ENCODE measurements around the gene TCEA2. TPM values are rescaled to one million over a fixed set of nuclear protein-coding genes. Genes with fewer than 3 reads are reported as not detected.

The TCEA2 gene
- total and polyA plus RNA-seq, 2 of the 13 experiments (the other 11 are each of a cell fraction or from before 2014, with no cell fraction given), result 28.1 to 33.7 TPM

DNA sequence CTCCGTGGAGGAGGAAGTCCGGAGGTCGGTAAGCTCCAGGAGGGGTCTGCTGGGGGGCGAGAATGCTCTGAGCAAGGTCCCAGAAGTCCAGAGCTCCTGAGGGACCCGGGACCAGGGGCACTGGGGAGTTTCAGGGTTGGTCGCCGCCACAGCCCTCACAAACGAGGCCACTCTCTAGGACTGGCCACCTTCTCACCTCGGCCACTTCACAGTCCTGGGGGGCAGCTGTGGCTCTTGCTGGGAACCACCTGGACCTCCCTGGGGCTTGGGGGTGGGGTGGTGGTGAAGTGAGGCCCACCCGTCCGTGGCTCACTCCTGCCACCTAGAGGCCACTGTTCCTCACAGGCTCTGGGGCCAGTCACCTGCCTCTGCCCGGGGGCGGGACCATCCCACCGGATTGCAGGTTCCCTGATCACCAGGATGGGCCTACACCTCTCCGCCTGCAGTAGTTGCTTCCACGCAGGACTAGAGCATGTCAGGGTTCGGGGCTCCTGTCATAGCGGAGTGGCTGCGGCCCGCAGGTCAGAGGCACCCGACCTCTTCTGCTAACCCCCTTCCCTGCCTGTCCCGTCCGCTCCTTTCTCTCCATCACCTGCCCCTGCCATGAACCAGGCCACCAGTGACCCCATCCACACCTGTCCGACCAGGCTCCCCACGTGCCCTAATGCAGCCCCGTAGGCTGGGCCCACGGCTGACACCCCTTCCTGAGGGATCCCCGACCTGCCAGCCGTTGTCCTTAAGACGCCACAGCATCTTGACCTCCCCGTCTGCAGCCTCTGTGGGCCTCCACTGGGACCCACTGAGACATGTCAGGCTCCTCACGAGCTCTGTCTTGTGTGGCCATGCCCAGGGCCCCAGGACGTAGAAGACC, 5.1 kb upstream of the TCEA2 start (continued):
- TF ChIP-seq, protein P1, sequence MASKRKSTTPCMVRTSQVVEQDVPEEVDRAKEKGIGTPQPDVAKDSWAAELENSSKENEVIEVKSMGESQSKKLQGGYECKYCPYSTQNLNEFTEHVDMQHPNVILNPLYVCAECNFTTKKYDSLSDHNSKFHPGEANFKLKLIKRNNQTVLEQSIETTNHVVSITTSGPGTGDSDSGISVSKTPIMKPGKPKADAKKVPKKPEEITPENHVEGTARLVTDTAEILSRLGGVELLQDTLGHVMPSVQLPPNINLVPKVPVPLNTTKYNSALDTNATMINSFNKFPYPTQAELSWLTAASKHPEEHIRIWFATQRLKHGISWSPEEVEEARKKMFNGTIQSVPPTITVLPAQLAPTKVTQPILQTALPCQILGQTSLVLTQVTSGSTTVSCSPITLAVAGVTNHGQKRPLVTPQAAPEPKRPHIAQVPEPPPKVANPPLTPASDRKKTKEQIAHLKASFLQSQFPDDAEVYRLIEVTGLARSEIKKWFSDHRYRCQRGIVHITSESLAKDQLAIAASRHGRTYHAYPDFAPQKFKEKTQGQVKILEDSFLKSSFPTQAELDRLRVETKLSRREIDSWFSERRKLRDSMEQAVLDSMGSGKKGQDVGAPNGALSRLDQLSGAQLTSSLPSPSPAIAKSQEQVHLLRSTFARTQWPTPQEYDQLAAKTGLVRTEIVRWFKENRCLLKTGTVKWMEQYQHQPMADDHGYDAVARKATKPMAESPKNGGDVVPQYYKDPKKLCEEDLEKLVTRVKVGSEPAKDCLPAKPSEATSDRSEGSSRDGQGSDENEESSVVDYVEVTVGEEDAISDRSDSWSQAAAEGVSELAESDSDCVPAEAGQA (IDR thresholded peaks at IDR 0.05; ENCODE audit: low read depth), result no peak
- TF ChIP-seq, protein P1 (CRISPR knock-in tag; IDR thresholded peaks at IDR 0.05; ENCODE audit: borderline replicate concordance), result no peak
- no peak for TF ChIP-seq ZNF354B (CRISPR knock-in tag; IDR thresholded peaks at IDR 0.05)
- 0 out of 2 replicates have a peak, but pooled peaks have one; percentile 31 for TF ChIP-seq NKX3-1 (CRISPR knock-in tag; IDR thresholded peaks at IDR 0.05)
- no peak for TF ChIP-seq MAFG (CRISPR knock-in tag; IDR thresholded peaks at IDR 0.05)
- TF ChIP-seq ATRX (CRISPR knock-in tag; IDR thresholded peaks at IDR 0.05; ENCODE audit: borderline replicate concordance), result no peak
- TF ChIP-seq, protein P2, sequence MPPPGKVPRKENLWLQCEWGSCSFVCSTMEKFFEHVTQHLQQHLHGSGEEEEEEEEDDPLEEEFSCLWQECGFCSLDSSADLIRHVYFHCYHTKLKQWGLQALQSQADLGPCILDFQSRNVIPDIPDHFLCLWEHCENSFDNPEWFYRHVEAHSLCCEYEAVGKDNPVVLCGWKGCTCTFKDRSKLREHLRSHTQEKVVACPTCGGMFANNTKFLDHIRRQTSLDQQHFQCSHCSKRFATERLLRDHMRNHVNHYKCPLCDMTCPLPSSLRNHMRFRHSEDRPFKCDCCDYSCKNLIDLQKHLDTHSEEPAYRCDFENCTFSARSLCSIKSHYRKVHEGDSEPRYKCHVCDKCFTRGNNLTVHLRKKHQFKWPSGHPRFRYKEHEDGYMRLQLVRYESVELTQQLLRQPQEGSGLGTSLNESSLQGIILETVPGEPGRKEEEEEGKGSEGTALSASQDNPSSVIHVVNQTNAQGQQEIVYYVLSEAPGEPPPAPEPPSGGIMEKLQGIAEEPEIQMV (CRISPR knock-in tag; IDR thresholded peaks at IDR 0.05; ENCODE audit: low read depth), result 0 out of 2 replicates have a peak, but pooled peaks have one; percentile 5
- TF ChIP-seq NFKB2 (CRISPR knock-in tag; IDR thresholded peaks at IDR 0.05; ENCODE audit: borderline replicate concordance), result peak; percentile 88; the same call in 1 of the 2 replicates
- 0 out of 2 replicates have a peak, but pooled peaks have one; percentile 12 for TF ChIP-seq ZFX (CRISPR knock-in tag; IDR thresholded peaks at IDR 0.05; ENCODE audit: low read depth)
- TF ChIP-seq ADNP (CRISPR knock-in tag; IDR thresholded peaks at IDR 0.05), result no peak
- TF ChIP-seq ZNF652 (CRISPR knock-in tag; IDR thresholded peaks at IDR 0.05; ENCODE audit: borderline replicate concordance, low read depth), result no peak
- TF ChIP-seq SOX5 (CRISPR knock-in tag; IDR thresholded peaks at IDR 0.05; ENCODE audit: borderline replicate concordance), result no peak
- TF ChIP-seq, protein P3, sequence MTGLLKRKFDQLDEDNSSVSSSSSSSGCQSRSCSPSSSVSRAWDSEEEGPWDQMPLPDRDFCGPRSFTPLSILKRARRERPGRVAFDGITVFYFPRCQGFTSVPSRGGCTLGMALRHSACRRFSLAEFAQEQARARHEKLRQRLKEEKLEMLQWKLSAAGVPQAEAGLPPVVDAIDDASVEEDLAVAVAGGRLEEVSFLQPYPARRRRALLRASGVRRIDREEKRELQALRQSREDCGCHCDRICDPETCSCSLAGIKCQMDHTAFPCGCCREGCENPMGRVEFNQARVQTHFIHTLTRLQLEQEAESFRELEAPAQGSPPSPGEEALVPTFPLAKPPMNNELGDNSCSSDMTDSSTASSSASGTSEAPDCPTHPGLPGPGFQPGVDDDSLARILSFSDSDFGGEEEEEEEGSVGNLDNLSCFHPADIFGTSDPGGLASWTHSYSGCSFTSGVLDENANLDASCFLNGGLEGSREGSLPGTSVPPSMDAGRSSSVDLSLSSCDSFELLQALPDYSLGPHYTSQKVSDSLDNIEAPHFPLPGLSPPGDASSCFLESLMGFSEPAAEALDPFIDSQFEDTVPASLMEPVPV (CRISPR knock-in tag; IDR thresholded peaks at IDR 0.05), result peak; percentile 80; the same call in 1 of the 2 replicates
- peak; percentile 26 for TF ChIP-seq MYC (CRISPR knock-in tag; IDR thresholded peaks at IDR 0.05; ENCODE audit: borderline replicate concordance)
- TF ChIP-seq JUND (CRISPR knock-in tag; IDR thresholded peaks at IDR 0.05), result peak; percentile 38
- TF ChIP-seq PTBP1 (IDR thresholded peaks at IDR 0.05; ENCODE audit: low read depth, low read length, poor library complexity, severe bottlenecking), result no peak
